EL (cell line): ENCODE results near the gene TSC22D1.
"Not testable (repeated sequence)": the region's sequence is repeated elsewhere in the genome, so short reads cannot be mapped to it uniquely, and the experiment has no call there.

ENCODE experiments used
- DNase-seq: peaks from one replicate; pipeline ENCODE4 v3.0.0-alpha.2; 2016

Gene TSC22D1

GRCh38 chr13:44566601-44567000 lies 9.5 kb downstream of the TSC22D1 start:
- DNase-seq: no peak

GRCh38 chr13:44565881-44566280 lies 10.2 kb downstream of the TSC22D1 start:
- peak; percentile 23 for DNase-seq

DNA sequence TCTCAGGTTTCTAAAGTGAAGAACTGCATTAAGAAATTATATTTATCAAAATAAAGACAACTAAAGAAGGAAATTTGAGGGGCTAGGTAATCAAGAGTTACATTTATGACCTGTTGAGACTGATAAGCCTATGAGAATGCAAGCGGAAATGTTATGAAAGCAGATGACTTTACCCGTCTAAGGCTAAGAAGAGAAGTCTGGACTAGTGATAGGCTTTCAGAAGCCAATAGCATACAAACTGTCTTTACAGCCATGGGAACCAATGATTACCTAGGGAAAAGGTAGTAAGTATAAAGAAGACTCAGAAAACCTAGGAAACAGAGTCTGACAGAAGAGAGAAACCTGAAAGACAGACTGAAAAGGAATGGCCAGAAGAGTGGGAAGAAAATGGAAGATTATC lies 11.2 kb downstream of the TSC22D1 start:
- no peak for DNase-seq

GRCh38 chr13:44562853-44563252 lies 13.3 kb downstream of the TSC22D1 start:
- not testable (repeated sequence) for DNase-seq

- DNase-seq: no peak
Observed at GRCh38 chr13:44561351-44561750, 14.8 kb downstream of the TSC22D1 start.

DNA sequence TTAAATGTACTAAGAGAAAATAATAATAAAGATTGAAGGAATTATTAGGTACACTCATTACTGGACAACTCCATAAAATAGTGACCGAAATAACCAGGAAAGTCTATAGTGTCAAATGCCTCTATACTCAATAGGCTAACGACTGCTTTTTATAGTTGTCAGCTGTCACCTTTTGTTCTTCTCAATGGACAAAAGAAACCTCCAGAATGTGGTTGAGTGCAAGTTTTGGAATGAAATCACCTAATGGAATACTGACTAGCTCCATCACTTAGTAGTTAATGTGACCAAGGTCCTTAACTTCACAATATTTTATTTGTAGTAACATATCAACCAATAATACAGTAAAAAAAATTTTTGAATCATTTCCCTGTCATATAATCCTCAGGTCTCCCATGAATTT lies 18.1 kb downstream of the TSC22D1 start:
- DNase-seq: no peak

GRCh38 chr13:44555207-44555606 lies 20.9 kb downstream of the TSC22D1 start:
- no peak for DNase-seq

- no peak for DNase-seq
Observed at GRCh38 chr13:44549476-44549875, 26.7 kb downstream of the TSC22D1 start.

DNA sequence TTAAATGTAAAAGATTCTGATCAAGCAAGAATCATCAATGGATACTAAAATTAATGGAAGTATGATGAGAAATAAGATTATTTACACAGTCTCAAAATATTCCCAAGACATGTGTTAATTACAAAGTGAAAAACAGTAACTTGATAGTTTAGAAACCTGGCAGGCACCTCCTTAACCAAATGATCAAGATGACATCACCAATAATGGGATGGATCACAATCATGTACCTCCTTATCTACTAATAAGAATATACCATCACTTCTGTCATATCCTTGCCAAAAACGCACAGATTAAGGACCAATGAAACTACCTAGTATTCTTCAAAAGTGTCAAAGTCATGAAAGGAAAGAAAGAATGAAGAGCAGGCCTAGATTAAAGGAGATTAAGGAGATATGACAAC lies 30.0 kb downstream of the TSC22D1 start:
- no peak for DNase-seq

GRCh38 chr13:44543369-44543768 lies 32.8 kb downstream of the TSC22D1 start:
- no peak for DNase-seq

DNA sequence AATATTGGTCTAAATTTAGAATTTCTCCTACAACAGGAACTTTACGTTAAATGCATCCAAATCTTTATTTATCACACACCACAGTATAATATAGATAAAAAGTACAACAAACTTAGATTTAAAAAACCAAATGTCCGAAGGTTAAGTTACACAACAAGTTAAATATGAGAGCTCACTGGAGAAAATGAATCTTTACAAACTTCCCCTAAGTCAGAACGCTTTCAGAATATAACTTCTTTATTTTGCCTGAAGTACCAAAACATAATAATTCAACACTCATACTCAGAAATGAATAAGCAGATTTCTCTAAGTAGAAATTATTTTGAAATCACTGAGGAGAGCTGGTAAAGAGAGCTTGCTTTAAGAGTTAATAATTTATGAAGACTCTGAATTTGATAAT lies 33.8 kb downstream of the TSC22D1 start:
- no peak for DNase-seq

DNA sequence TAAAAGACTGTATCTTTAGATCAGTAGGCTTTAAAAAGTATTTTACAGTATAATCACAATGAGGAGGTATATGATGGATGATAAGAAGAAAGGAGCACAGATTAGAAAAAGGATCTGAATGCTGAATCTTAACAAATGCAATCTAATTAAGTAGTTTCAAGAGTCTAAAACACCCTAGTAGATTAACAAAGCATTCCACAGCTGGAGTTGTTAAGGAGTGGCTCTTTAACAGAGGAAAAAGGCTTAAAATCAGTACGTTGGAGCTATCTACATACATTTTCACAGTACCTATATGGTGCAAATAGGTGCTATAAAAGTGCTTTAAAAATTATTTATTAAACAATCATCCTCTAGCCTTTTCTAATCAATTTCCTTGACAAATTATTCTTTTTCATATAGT lies 34.5 kb downstream of the TSC22D1 start:
- DNase-seq: no peak

- no peak for DNase-seq
Observed at GRCh38 chr13:44540761-44541434, 35.2 kb downstream of the TSC22D1 start.

GRCh38 chr13:44537248-44537647 lies 38.9 kb downstream of the TSC22D1 start:
- no peak for DNase-seq

DNA sequence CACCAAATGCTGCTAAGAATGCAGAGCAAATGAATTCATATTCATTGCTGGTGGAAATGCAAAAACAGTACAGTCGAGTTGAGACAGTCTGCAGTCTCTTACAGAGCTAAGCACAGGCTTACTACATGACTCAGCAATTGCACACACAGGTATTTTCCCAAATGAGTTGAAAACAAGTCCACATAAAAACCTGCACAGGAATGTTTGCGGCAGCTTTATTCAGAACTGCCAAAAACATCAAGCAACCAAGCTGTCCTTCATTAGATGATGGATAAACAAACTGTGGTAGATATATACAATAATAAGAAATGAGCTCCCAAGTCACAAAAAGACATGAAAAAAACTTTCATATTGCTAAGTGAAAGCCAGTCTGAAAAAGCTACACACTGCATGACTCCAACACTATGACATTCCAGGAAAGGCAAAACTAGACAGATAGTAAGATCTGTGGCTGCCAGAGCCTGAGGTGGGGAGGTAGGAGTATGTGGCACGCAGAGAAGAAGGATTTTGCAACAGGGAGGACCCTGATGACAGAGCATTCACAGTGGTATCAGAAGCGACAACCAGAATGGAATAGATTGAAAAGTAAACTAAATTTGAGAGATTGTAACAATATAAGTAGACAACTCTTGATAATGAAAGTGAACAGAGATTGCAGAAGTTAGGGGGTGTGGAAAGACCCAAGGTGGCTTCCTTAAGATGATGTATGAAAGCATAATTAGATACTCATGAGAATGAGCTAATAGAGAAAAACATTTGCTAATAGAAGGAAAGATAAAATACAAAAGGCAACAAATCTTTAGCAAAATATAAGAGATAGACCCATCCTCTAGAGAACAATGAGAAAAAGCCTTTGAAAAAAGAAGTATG lies 52.7 kb downstream of the TSC22D1 start:
- peak; percentile 34 for DNase-seq

DNA sequence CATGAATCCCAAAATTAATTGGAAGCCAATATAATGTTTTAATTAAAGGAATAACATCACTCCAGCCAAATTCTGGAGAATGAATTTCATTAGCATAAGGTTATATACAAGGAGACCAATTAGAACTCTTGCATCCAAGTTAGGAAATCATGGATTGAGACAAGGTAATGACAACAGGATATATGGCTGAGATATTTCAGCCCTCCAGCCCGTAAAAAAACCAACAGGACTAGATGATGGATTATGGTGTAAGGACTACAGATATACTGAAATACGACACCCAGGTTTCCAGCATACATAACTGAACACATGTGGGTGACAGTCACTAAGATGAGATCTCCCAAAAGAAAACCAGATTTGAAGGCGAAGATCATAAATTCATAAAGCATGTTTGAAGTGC lies 56.5 kb downstream of the TSC22D1 start:
- DNase-seq: no peak

DNA sequence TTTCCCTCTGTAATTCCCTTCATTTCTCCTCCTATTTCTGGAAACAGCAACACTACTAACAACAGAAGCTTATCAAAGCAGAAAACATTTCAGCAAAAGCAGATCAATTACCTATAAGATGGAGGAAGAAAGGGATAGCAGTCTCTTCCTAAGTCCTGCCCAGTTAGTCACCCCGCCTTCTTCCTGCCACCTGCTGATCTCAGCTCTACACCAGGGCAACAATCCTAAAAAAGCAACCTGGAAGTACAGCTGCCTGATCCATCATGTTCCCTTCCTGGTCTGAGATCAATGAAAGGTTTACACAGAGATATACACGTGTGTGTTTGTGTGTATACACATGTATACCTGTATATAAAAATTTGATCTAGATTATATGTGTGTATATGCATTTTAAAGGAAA lies 59.4 kb downstream of the TSC22D1 start:
- no peak for DNase-seq

GRCh38 chr13:44514278-44514677 lies 61.9 kb downstream of the TSC22D1 start:
- no peak for DNase-seq

GRCh38 chr13:44509853-44510252 lies 66.3 kb downstream of the TSC22D1 start:
- DNase-seq: not testable (repeated sequence)

DNA sequence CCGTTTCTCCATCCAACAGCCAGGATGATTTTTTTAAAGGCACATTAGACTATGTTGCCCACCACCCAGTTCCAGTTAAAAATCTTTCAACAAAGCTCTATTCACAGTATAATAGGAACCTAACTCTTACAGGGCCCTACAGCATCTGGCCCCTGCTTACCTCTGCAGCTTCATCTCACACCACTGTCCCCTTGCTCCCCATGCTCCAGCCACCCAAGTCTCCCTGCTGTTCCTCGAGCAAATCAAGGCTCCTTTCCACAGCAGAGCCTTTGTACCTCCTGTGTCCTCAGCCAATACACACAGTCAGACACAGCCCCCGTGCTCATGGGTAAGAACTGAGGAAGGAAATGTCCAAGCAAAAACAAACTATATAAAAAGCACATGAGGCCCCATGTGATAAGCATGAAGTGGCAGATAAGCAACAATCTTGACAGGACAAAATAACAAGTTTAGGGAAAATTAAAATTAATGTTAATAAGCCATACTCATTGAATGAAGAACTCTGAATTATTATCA lies 67.5 kb downstream of the TSC22D1 start:
- no peak for DNase-seq

- DNase-seq: peak; percentile 2
Observed at GRCh38 chr13:44507639-44508038, 68.5 kb downstream of the TSC22D1 start.

- no peak for DNase-seq
Observed at GRCh38 chr13:44506719-44507118, 69.4 kb downstream of the TSC22D1 start.

GRCh38 chr13:44506251-44506650 lies 69.9 kb downstream of the TSC22D1 start:
- no peak for DNase-seq

- no peak for DNase-seq
Observed at GRCh38 chr13:44504116-44504515, 72.0 kb downstream of the TSC22D1 start.
